ENCODE measurements around the gene NNAT. TPM values are rescaled to one million over a fixed set of nuclear protein-coding genes. Genes with fewer than 3 reads are reported as not detected.

Gene NNAT
- total and polyA plus RNA-seq, 8 donors: 2.8 to 65.2 (median 9.0) TPM

- intact Hi-C loops (cut with DNase I; ENCODE audit: low total_unique reads): no loop called here
- DNase-seq: peak; percentile 35 to 64
- H3K27ac ChIP-seq: peak overlapping the region in 4 of 5 donors; percentile 25 to 83 (median 48)
Observed at GRCh38 chr20:37518606-37519507, 2.2 kb upstream of the NNAT start.

GRCh38 chr20:37519508-37520418, 1.3 kb upstream of the NNAT start:
- peaks cover 25 to 88% (median 61%) of the 10 kb centered on the region in 4 donors for H3K4me1 ChIP-seq
- TF ChIP-seq POLR2A (IDR thresholded peaks at IDR 0.05) (no peak), EP300 (IDR thresholded peaks at IDR 0.05) (no peak), POLR2AphosphoS5 (IDR thresholded peaks at IDR 0.05) (no peak), CTCF (IDR thresholded peaks at IDR 0.05) (no peak)

More at GRCh38 chr20:37518606-37519507, 2.2 kb upstream of the NNAT start:
- peaks cover 9 to 71% (median 42%) of the 10 kb centered on the region in 4 donors for H3K36me3 ChIP-seq
- whole genome bisulfite sequencing, 5 donors: 72 to 83% (median 80%) methylated on average over 22 to 30 of the region's 30 CpGs
- no peak overlapping the region for H3K4me3 ChIP-seq
- no peaks in the 10 kb centered on the region for H3K27me3 ChIP-seq
- TF ChIP-seq EP300 (IDR thresholded peaks at IDR 0.05) (no peak), CTCF (IDR thresholded peaks at IDR 0.05) (no peak), POLR2AphosphoS5 (IDR thresholded peaks at IDR 0.05) (no peak), POLR2A (IDR thresholded peaks at IDR 0.05) (no peak)
- H3K4me1 ChIP-seq: peaks cover 21 to 80% (median 52%) of the 10 kb centered on the region in 4 donors
- H3K9me3 ChIP-seq: no peaks in the 10 kb centered on the region

GRCh38 chr20:37520419-37520955, 563 bp upstream of the NNAT start:
- 88 to 95% (median 92%) methylated on average over 24 of the region's 24 CpGs for WGBS, 5 donors
- H3K27ac ChIP-seq: peak overlapping the region in 3 of 5 donors; percentile 45 to 83 (median 50)
- H3K4me3 ChIP-seq: peak overlapping the region in 1 of 4 donors; percentile 40
- intact Hi-C loops (cut with DNase I; ENCODE audit: low total_unique reads): loop anchor here (10.0 kb wide), 1 partner anchor 116 kb away; no protein-coding TSS in a partner anchor
- H3K36me3 ChIP-seq: peaks cover 5 to 55% (median 26%) of the 10 kb centered on the region in 4 donors
- H3K27me3 ChIP-seq: no peaks in the 10 kb centered on the region
- peak in 1 of 2 donors; percentile 22 for DNase-seq
- TF ChIP-seq POLR2AphosphoS5 (IDR thresholded peaks at IDR 0.05) (no peak), CTCF (IDR thresholded peaks at IDR 0.05) (no peak), EP300 (IDR thresholded peaks at IDR 0.05) (no peak), POLR2A (IDR thresholded peaks at IDR 0.05) (no peak)
- no peaks in the 10 kb centered on the region for H3K9me3 ChIP-seq
- peaks cover 30 to 95% (median 68%) of the 10 kb centered on the region in 4 donors for H3K4me1 ChIP-seq

More at GRCh38 chr20:37519508-37520418, 1.3 kb upstream of the NNAT start:
- 82 to 87% (median 87%) methylated on average over 37 to 39 of the region's 39 CpGs for WGBS, 5 donors
- intact Hi-C loops (cut with DNase I; ENCODE audit: low total_unique reads): loop anchor here (10.0 kb wide), 1 partner anchor 115 kb away; no protein-coding TSS in a partner anchor
- H3K27me3 ChIP-seq: no peaks in the 10 kb centered on the region
- H3K4me3 ChIP-seq: no peak overlapping the region
- no peaks in the 10 kb centered on the region for H3K9me3 ChIP-seq
- H3K36me3 ChIP-seq: peaks cover 6 to 62% (median 33%) of the 10 kb centered on the region in 4 donors
- DNase-seq: peak; percentile 22 to 58
- peak overlapping the region in 4 of 5 donors; percentile 25 to 83 (median 48) for H3K27ac ChIP-seq

Data from stomach (tissue), 9 donors.